ENCODE measurements around the gene UBE3A.
A peak's percentile ranks its signal among the peaks of the same experiment; 100 is the strongest.

GRCh38 chr15:25438601-25439368 is at the start of gene UBE3A:
- TF ChIP-seq CTCF (IDR thresholded peaks at IDR 0.05): peak in 3 of 4 donors; percentile 12 to 22 (median 15)
- TF ChIP-seq POLR2A (IDR thresholded peaks at IDR 0.05): peak; percentile 84
